ENCODE results near the gene BCL11B.

Gene BCL11B

DNA sequence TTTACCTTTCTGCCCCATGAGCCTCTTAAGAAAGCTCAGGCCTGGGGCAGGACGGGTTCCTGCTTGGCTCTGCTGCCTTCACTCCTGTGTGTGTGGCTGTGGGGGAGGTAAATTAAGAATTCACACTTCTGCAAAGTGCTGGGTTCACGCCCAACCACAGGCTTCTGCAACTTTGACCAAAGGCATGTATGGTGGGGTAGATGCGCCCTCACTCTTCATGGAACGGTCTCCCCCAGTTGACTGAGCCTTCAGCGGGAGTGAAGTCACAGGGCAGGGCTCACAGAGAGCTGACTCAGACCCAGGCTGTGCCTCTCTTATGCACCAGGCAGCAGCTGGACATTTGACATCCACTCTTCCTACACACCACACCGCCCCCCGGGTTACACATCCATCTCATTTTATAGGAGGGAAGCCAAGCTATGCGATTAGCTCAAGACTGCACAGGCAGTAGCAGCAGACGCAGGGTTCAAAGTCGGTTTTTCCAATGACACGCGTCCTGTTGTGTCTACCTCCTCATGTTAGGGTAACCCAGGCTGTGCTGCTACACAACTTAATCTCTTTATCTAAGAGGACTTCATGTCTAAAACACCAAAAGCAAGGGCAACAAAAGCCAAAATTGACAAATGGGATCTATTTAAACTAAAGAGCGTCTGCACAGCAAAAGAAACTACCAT is 15.4 kb upstream of the BCL11B start:
- TF ChIP-seq, protein P1, sequence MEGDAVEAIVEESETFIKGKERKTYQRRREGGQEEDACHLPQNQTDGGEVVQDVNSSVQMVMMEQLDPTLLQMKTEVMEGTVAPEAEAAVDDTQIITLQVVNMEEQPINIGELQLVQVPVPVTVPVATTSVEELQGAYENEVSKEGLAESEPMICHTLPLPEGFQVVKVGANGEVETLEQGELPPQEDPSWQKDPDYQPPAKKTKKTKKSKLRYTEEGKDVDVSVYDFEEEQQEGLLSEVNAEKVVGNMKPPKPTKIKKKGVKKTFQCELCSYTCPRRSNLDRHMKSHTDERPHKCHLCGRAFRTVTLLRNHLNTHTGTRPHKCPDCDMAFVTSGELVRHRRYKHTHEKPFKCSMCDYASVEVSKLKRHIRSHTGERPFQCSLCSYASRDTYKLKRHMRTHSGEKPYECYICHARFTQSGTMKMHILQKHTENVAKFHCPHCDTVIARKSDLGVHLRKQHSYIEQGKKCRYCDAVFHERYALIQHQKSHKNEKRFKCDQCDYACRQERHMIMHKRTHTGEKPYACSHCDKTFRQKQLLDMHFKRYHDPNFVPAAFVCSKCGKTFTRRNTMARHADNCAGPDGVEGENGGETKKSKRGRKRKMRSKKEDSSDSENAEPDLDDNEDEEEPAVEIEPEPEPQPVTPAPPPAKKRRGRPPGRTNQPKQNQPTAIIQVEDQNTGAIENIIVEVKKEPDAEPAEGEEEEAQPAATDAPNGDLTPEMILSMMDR (IDR thresholded peaks at IDR 0.05; ENCODE audit: low read depth, low read length, missing control alignments), result no peak
- no peak overlapping the region for H3K4me3 ChIP-seq (replicated peaks; ENCODE audit: low read depth, low read length)
- DNase-seq (ENCODE audit: extremely low read depth, low read depth), result no peak

DNA sequence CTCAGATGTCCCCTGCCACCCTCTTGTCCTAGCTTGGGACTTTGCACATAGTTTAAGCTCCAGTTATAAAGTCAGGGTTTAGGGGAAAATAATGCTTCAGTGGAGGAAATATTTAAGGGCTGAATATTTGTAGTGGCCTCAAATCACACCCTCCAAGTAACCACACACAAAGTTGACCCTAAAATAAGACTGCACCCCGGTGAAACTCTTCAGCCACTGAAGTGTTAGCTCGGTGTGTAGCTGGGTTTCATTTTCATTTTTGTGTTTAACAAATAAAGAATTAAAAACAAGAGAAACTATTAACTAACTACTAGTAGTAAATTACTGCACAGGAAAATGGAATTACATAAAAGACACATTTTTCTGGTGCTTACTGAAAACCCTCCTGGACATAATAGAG is 14.8 kb upstream of the BCL11B start:
- TF ChIP-seq, protein P1 (IDR thresholded peaks at IDR 0.05; ENCODE audit: low read depth, low read length, missing control alignments), result no peak
- no peak for DNase-seq (ENCODE audit: extremely low read depth, low read depth)
- H3K4me3 ChIP-seq (replicated peaks; ENCODE audit: low read depth, low read length), result no peak overlapping the region

DNA sequence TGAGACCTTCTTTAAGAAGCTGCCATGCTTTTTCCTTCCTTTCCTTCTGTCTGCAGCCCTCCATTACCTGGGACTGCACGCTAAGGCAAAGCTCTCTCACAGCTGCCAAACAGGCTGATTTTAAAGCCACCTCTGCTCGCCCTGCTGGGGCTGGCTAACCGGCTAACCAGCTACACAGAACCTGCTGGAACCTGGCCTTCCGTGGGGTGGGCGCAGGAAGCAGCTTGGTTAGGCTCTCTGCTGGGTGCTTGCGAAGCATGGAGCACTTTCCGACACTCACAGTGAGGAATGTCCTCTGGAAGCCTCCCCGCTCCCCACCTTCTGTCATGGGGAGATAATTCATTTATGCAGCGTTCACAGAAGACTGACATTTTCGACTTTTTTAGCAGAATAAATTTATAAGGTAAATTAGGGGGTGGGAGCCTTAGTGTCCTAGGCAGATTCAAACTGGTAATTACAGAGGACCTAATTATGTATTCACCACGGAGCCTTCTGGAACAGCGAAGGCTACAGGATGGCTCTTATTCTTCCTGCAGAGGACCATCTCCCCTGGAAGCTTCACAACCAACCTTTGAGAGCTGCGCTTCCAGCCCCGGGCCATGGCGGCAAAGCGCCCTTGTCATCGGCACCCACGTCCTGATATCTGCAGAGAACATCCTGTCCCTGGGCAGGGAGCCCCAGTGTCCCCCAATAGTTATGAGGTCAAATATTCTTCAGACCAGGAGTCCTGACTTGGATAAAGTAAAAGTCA is 12.4 kb upstream of the BCL11B start:
- DNase-seq (ENCODE audit: extremely low read depth, low read depth), result no peak
- no peak overlapping the region for H3K4me3 ChIP-seq (replicated peaks; ENCODE audit: low read depth, low read length)
- TF ChIP-seq, protein P1 (IDR thresholded peaks at IDR 0.05; ENCODE audit: low read depth, low read length, missing control alignments), result no peak

DNA sequence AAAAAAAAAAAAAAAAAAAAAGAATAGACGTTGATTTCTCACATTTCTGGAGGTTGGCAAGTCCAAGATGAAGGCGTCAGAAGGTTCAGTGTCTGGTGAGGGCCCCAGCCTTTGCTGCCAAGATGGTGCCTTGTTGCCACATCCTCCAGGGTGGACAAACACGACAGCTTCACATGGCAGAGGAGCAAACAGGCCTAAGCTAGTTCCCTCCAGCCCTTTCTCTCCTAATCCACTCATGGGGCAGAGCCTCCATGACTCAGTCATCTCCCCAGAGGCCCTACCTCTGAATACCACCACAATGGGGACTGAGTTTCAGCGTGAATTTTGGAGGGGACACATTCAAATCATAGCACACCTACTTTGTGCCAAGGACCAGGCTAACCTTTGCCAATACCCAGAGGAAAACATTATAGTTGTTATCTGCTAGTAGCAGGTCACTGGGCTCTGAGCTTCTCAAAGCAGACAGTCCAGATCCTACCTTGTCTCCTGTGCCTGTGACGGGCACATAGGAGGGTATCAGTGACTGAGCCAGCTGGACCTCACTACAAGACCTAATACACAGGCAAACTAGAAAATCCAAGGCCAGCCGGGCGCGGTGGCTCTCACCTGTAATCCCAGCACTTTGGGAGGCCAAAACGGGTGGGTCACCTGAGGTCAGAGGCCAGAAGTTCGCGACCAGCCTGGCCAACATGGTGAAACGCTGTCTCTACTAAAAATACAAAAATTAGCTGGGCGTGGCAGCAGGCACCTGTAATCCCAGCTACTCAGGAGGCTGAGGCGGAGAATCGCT is 10.5 kb upstream of the BCL11B start:
- TF ChIP-seq, protein P1 (IDR thresholded peaks at IDR 0.05; ENCODE audit: low read depth, low read length, missing control alignments), result no peak
- no peak for DNase-seq (ENCODE audit: extremely low read depth, low read depth)
- H3K4me3 ChIP-seq (replicated peaks; ENCODE audit: low read depth, low read length), result no peak overlapping the region

DNA sequence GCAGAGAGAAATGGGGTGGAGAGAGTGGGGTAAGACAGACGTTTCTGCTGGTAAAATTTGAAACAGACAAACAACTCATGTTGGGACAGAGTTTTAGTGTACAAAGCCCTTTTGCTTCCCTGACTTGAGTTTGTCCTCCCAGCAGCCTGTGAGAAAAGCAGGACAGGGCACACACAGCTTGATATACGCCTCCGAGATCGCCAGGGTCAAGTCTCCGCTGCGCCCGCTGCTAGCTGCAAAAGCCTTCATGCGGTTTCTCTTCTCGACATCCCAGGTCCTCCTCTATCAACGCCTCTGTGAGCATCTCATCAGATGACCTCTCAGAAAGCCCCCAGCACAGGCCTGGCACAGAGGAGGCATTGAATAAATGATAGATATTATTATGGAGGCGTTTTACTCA is 9.4 kb upstream of the BCL11B start:
- no peak overlapping the region for H3K4me3 ChIP-seq (replicated peaks; ENCODE audit: low read depth, low read length)
- DNase-seq (ENCODE audit: extremely low read depth, low read depth), result no peak
- TF ChIP-seq, protein P1 (IDR thresholded peaks at IDR 0.05; ENCODE audit: low read depth, low read length, missing control alignments), result no peak

DNA sequence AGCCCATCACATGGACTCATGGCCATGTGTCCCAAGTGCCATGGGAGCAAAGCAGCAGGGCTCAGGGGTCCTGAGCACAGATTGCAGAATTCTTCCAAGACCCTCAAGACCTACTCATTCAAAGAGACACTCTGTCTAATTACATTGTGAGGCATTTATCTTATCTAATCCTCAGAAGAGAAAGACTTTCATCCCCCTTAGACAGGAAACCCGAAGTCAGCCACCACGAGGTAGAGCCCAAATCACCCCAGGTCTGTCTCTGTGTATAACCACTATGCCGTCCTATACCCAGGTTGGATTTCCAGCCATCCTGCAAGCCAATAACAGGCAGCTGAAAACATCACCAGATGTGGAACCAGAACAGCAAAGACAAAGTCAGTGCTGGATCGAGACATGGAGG is 8.9 kb upstream of the BCL11B start:
- no peak overlapping the region for H3K4me3 ChIP-seq (replicated peaks; ENCODE audit: low read depth, low read length)
- TF ChIP-seq, protein P1 (IDR thresholded peaks at IDR 0.05; ENCODE audit: low read depth, low read length, missing control alignments), result no peak
- DNase-seq (ENCODE audit: extremely low read depth, low read depth), result no peak

All from HFF-Myc (cell line).